IMR-90 (cell line): Measurements from ENCODE around the gene ZFYVE1. TPM values are rescaled to one million over a fixed set of nuclear protein-coding genes. Genes with fewer than 3 reads are reported as not detected.
A peak's percentile ranks its signal among the peaks of the same experiment; 100 is the strongest.

Experiments used
- ATAC-seq: fragments of 200-7000 bp; cut with Tn5 transposase; 2 replicates; pipeline ENCODE4 v1.9.1; 2020; ENCODE audit warnings: low read depth, mild to moderate bottlenecking, moderate library complexity
- BruUV-seq: library from RNA; stranded (reverse); fragments of 400-500 nt; replicated peaks from 2 replicates; lab custom pipeline; 2021; lab: Mats Ljungman, UMichigan
- CTCF ChIA-PET: fragments of 300-600 bp; formaldehyde crosslinking; extraction: SDS; loops from one replicate; lab custom pipeline; 2021; ENCODE audit warnings: antibody characterized with exemption; lab: Yijun Ruan, JAX
- POLR2A ChIA-PET: fragments of 300-600 bp; sonication (Branson Sonifier 250); formaldehyde crosslinking; loops from one replicate; lab custom pipeline; 2022; ENCODE audit warnings: antibody characterized with exemption; ENCODE audit not compliant: unreplicated experiment; lab: Charles Lee
- DNase-seq: peaks from one replicate; pipeline ENCODE4 v3.0.0; 2013
- H2AFZ ChIP-seq: replicated peaks from 2 replicates; pipeline ENCODE3; 2013; ENCODE audit warnings: low read length, mild to moderate bottlenecking; ENCODE audit not compliant: poor library complexity
- H2AK5ac ChIP-seq: 2 replicates; pipeline ENCODE4 v1.6.1; 2013; ENCODE audit warnings: low read depth, low read length, inconsistent platforms
- H2AK9ac ChIP-seq: replicated peaks from 2 replicates; pipeline ENCODE3; 2013; ENCODE audit warnings: mild to moderate bottlenecking, low read depth, low read length, moderate library complexity; ENCODE audit not compliant: poor library complexity
- H2BK120ac ChIP-seq: 2 replicates; pipeline ENCODE4 v1.6.1; 2013; ENCODE audit warnings: low read depth, low read length, inconsistent platforms
- H2BK15ac ChIP-seq: 3 replicates; pipeline ENCODE4 v1.6.1; 2013; ENCODE audit warnings: low read depth, low read length, inconsistent platforms
- H2BK20ac ChIP-seq: 2 replicates; pipeline ENCODE4 v1.6.1; 2013; ENCODE audit warnings: low read depth, mild to moderate bottlenecking, inconsistent platforms, low read length, moderate library complexity
- H2BK5ac ChIP-seq: 2 replicates; pipeline ENCODE4 v1.6.1; 2013; ENCODE audit warnings: mild to moderate bottlenecking, low read depth, low read length, inconsistent platforms; ENCODE audit not compliant: poor library complexity, severe bottlenecking
- H3K14ac ChIP-seq: replicated peaks from 2 replicates; pipeline ENCODE4 v1.6.1; 2013; ENCODE audit warnings: low read depth, low read length, inconsistent platforms
- H3K18ac ChIP-seq: 2 replicates; pipeline ENCODE4 v1.6.1; 2013; ENCODE audit warnings: low read depth, low read length, control low read depth
- H3K23ac ChIP-seq: 2 replicates; pipeline ENCODE4 v1.6.1; 2013; ENCODE audit warnings: low read depth, low read length, inconsistent platforms
- H3K27ac ChIP-seq: 2 replicates; pipeline ENCODE4 v1.5.1; 2013; ENCODE audit warnings: mild to moderate bottlenecking, control low read depth, low read length; ENCODE audit not compliant: insufficient read depth
- H3K27me3 ChIP-seq: 2 replicates; pipeline ENCODE4 v1.6.1; 2013; ENCODE audit warnings: low read length; ENCODE audit not compliant: control insufficient read depth, insufficient read depth
- H3K36me3 ChIP-seq: 2 replicates; pipeline ENCODE4 v1.6.1; 2013; ENCODE audit warnings: low read length, mixed read lengths; ENCODE audit not compliant: control insufficient read depth, insufficient read depth
- H3K4ac ChIP-seq: 2 replicates; pipeline ENCODE4 v1.6.1; 2013; ENCODE audit warnings: low read depth, low read length, inconsistent platforms
- H3K4me1 ChIP-seq: 2 replicates; pipeline ENCODE4 v1.6.1; 2013; ENCODE audit warnings: low read length, mixed read lengths; ENCODE audit not compliant: control insufficient read depth, insufficient read depth
- H3K4me2 ChIP-seq: 2 replicates; pipeline ENCODE4 v1.6.1; 2013; ENCODE audit warnings: low read depth, mild to moderate bottlenecking, control low read depth, low read length, moderate library complexity
- H3K4me3 ChIP-seq: 2 replicates; pipeline ENCODE4 v1.5.1; 2013; ENCODE audit warnings: low read depth, mild to moderate bottlenecking, control low read depth, low read length, moderate library complexity; ENCODE audit not compliant: insufficient read depth
- H3K56ac ChIP-seq: 2 replicates; pipeline ENCODE4 v1.6.1; 2013; ENCODE audit warnings: low read length, inconsistent platforms; ENCODE audit not compliant: insufficient read depth; ENCODE audit errors: extremely low read depth
- H3K79me1 ChIP-seq, 2 experiments: 2 replicates each; pipeline ENCODE4 v1.6.1; 2013; ENCODE audit warnings: low read length in 2 of 2, inconsistent platforms in 1 of 2, low read depth in 1 of 2
- H3K9ac ChIP-seq: 2 replicates; pipeline ENCODE4 v1.6.1; 2013; ENCODE audit warnings: low read depth, low read length, control low read depth
- H3K9me1 ChIP-seq: 2 replicates; pipeline ENCODE4 v1.6.1; 2013; ENCODE audit warnings: low read length, inconsistent platforms; ENCODE audit not compliant: insufficient read depth
- H3K9me3 ChIP-seq: 2 replicates; pipeline ENCODE4 v1.6.1; 2013; ENCODE audit warnings: low read length; ENCODE audit not compliant: control insufficient read depth, insufficient read depth
- H4K20me1 ChIP-seq: 2 replicates; pipeline ENCODE4 v1.6.1; 2013; ENCODE audit warnings: low read length, inconsistent platforms; ENCODE audit not compliant: insufficient read depth
- H4K5ac ChIP-seq: 2 replicates; pipeline ENCODE4 v1.6.1; 2013; ENCODE audit warnings: mild to moderate bottlenecking, low read depth, low read length, control low read depth
- H4K8ac ChIP-seq, 2 experiments: 2 replicates each; pipeline ENCODE4 v1.6.1; 2013; ENCODE audit warnings: low read depth in 2 of 2, low read length in 2 of 2, control low read depth in 1 of 2, inconsistent platforms in 1 of 2
- H4K91ac ChIP-seq: 2 replicates; pipeline ENCODE4 v1.6.1; 2013; ENCODE audit warnings: low read depth, low read length, inconsistent platforms; ENCODE audit not compliant: insufficient read depth
- BHLHE40 ChIP-seq: fragments of 150-350 bp; IDR thresholded peaks from 2 replicates; pipeline ENCODE4 v1.6.1; 2016; ENCODE audit warnings: mild to moderate bottlenecking, low read depth, low read length
- CEBPB ChIP-seq: IDR thresholded peaks from 2 replicates; pipeline ENCODE4 v1.6.1; 2012; ENCODE audit warnings: low read depth, low read length, improper control_type of control experiment
- MAFK ChIP-seq: IDR thresholded peaks from 2 replicates; pipeline ENCODE4 v1.6.1; 2012; ENCODE audit warnings: low read depth, low read length, improper control_type of control experiment
- POLR2A ChIP-seq: IDR thresholded peaks from 2 replicates; pipeline ENCODE4 v1.6.1; 2012; ENCODE audit warnings: mild to moderate bottlenecking, low read depth, low read length
- RAD21 ChIP-seq: IDR thresholded peaks from 2 replicates; pipeline ENCODE4 v1.6.1; 2012; ENCODE audit warnings: low read length, improper control_type of control experiment
- RCOR1 ChIP-seq: IDR thresholded peaks from 2 replicates; pipeline ENCODE4 v1.6.1; 2012; ENCODE audit warnings: mild to moderate bottlenecking, low read length, improper control_type of control experiment; ENCODE audit not compliant: insufficient replicate concordance
- RFX5 ChIP-seq: IDR thresholded peaks from 2 replicates; pipeline ENCODE4 v1.8.0; 2012; ENCODE audit warnings: low read depth, mild to moderate bottlenecking, low read length, moderate library complexity
- SMC3 ChIP-seq: fragments of 150-350 bp; IDR thresholded peaks from 2 replicates; pipeline ENCODE4 v1.6.1; 2016; ENCODE audit warnings: low read depth, mild to moderate bottlenecking, antibody characterized with exemption, low read length, moderate library complexity
- WGBS, 2 experiments: methylation state at CpG; one replicate each; pipeline versions ENCODE4 v1.1.5 to v1.1.7; 2013; ENCODE audit warnings: missing lambda C conversion rate in 2 of 2; ENCODE audit not compliant: insufficient read length in 1 of 2; ENCODE audit errors: extremely low coverage in 2 of 2; 5-methylcytosine and 5-hydroxymethylcytosine counted together
- dilution Hi-C: fragments of 300-500 bp; cut with HindIII; formaldehyde crosslinking; loops from one replicate; pipeline ENCODE4 v1.14.3; 2018; ENCODE audit warnings: low sequenced_read_pairs; ENCODE audit not compliant: unreplicated experiment
- in situ Hi-C: fragments of 300-500 bp; cut with MboI; formaldehyde crosslinking; loops from 3 replicates; pipeline ENCODE4 v1.14.3; 2019; ENCODE audit warnings: low sequenced_read_pairs, inconsistent platforms, mixed read lengths
- intact Hi-C: fragments of 100-400 bp; cut with micrococcal nuclease; formaldehyde crosslinking; loops from 2 replicates; pipeline ENCODE4 v1.10.0; 2022
- polyA plus RNA-seq, 3 experiments: library from polyadenylated mRNA; depleted of rRNA; stranded (reverse); fragments of >200 nt; gene quantifications; 2 replicates each; pipeline ENCODE4 v1.2.3, GENCODE V29; 2012; ENCODE audit warnings: low replicate concordance in 1 of 3
- total RNA-seq: library from RNA; depleted of rRNA; stranded (reverse); fragments of >200 nt; gene quantifications from 2 replicates; pipeline ENCODE4 v1.2.3, GENCODE V29; 2012
- TF ChIP-seq, protein P1 (sequence below): conservative IDR thresholded peaks from 2 replicates; pipeline ENCODE4 v1.5.1; 2012; ENCODE audit warnings: mild to moderate bottlenecking, low read depth, low read length, improper control_type of control experiment
- TF ChIP-seq, protein P2 (sequence below): fragments of 150-350 bp; IDR thresholded peaks from 2 replicates; pipeline ENCODE4 v1.6.1; 2016; ENCODE audit warnings: low read depth, mild to moderate bottlenecking, low read length, moderate library complexity, borderline replicate concordance

ZFYVE1 gene
- total and polyA plus RNA-seq, 2 of the 4 experiments (the other 2 are of a cell fraction), result 12.2 to 14.2 TPM

DNA sequence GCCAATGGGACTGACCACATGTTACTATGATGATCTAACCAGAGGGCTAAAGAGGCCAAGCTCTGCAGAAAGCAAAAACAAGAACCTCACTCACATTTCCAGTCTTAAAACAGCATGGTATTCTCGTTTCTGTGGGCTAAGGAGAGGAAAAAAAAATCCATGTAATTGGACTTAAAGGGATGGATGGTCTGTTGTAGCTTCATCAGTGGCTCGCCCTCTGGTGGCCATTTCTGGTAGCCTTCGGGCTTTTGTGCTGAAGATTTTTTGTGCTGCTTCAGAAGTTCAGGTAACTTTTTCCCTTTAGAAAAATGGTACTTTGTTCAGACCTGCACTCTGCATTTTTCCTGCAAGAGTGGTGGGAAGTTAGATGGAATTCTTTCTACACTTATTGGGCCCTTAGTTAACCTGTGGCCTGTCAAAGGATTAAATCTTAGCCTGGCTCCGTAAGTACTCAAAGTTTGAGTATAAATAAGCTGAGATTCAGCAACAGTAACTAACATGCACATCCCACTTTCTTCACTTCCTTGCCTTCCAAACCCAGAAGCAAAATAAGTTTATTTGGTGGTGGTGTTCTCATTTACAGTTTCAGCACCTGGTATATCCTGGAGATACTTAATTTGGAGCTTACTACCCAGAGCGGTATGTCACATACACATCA, 78.3 kb downstream of the ZFYVE1 start:
- POLR2A ChIA-PET, result interaction anchor here (1.4 kb wide), 1 partner anchor 435 kb away, joined by 3 read pairs; no protein-coding TSS in a partner anchor
- intact Hi-C loops, result loop anchor here (1.0 kb wide), 2 partner anchors 43 to 434 kb away; no protein-coding TSS in a partner anchor
- ATAC-seq, result peak; percentile 86

More for the DNA sequence above, 78.3 kb downstream of the ZFYVE1 start:
- Histone ChIP-seq H3K4me2 (no peak overlapping the region), H4K20me1 (no peaks in the 10 kb centered on the region), H3K27ac (no peak overlapping the region), H3K23ac (no peak overlapping the region), H2AK5ac (no peak overlapping the region), H3K14ac (no peak overlapping the region), H3K79me1 (no peaks in the 10 kb centered on the region), H3K9ac (no peak overlapping the region), H4K91ac (no peak overlapping the region), H3K18ac (no peak overlapping the region), H2AFZ (no peak overlapping the region), H3K4ac (no peak overlapping the region), H3K4me3 (no peak overlapping the region), H2BK120ac (no peak overlapping the region), H3K36me3 (peaks cover 10% of the 10 kb centered on the region), H3K27me3 (no peaks in the 10 kb centered on the region), H2BK15ac (no peak overlapping the region), H3K9me3 (no peaks in the 10 kb centered on the region), H3K4me1 (0 out of 2 replicates have a peak, but pooled peaks cover 4% of the 10 kb centered on the region), H2AK9ac (no peak overlapping the region), H2BK20ac (no peak overlapping the region), H3K56ac (no peak overlapping the region), H4K5ac (no peak overlapping the region), H4K8ac (0 out of 4 replicates have a peak overlapping the region, but pooled peaks of 1 of the 2 experiments have one; percentile 56), H3K9me1 (peaks cover 12% of the 10 kb centered on the region), H2BK5ac (no peak overlapping the region)
- TF ChIP-seq, protein P1, sequence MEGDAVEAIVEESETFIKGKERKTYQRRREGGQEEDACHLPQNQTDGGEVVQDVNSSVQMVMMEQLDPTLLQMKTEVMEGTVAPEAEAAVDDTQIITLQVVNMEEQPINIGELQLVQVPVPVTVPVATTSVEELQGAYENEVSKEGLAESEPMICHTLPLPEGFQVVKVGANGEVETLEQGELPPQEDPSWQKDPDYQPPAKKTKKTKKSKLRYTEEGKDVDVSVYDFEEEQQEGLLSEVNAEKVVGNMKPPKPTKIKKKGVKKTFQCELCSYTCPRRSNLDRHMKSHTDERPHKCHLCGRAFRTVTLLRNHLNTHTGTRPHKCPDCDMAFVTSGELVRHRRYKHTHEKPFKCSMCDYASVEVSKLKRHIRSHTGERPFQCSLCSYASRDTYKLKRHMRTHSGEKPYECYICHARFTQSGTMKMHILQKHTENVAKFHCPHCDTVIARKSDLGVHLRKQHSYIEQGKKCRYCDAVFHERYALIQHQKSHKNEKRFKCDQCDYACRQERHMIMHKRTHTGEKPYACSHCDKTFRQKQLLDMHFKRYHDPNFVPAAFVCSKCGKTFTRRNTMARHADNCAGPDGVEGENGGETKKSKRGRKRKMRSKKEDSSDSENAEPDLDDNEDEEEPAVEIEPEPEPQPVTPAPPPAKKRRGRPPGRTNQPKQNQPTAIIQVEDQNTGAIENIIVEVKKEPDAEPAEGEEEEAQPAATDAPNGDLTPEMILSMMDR, result peak; percentile 86
- TF ChIP-seq BHLHE40 (no peak), RFX5 (no peak), CEBPB (no peak), SMC3 (peak; percentile 94), MAFK (no peak), RCOR1 (no peak), POLR2A (no peak), RAD21 (peak; percentile 80)
- TF ChIP-seq, protein P2, sequence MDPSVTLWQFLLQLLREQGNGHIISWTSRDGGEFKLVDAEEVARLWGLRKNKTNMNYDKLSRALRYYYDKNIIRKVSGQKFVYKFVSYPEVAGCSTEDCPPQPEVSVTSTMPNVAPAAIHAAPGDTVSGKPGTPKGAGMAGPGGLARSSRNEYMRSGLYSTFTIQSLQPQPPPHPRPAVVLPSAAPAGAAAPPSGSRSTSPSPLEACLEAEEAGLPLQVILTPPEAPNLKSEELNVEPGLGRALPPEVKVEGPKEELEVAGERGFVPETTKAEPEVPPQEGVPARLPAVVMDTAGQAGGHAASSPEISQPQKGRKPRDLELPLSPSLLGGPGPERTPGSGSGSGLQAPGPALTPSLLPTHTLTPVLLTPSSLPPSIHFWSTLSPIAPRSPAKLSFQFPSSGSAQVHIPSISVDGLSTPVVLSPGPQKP, result no peak
- WGBS, 2 experiments, result no CpG with 5 or more reads among the region's 5 CpGs
- in situ Hi-C loops (loop anchor here (5.0 kb wide), 1 partner anchor 436 kb away; no protein-coding TSS in a partner anchor), dilution Hi-C loops (no loop called here)
- CTCF ChIA-PET, result interaction anchor here (0.6 to 5.7 kb wide), 13 partner anchors 10 to 441 kb away, joined by 3 to 70 read pairs (median 5); no protein-coding TSS in a partner anchor
- DNase-seq, result peak; percentile 70
- no TSS peak for BruUV-seq
